Measurements from ENCODE around the gene GNB1L.
"Not testable (repeated sequence)": the region's sequence is repeated elsewhere in the genome, so short reads cannot be mapped to it uniquely, and the experiment has no call there.

The GNB1L gene

GRCh38 chr22:19792383-19792896 lies 62.2 kb downstream of the GNB1L start:
- not testable (repeated sequence) for DNase-seq

GRCh38 chr22:19791894-19792293 lies 62.8 kb downstream of the GNB1L start:
- no peak for DNase-seq

- DNase-seq, result no peak
These were observed 63.4 kb downstream of the GNB1L start for GRCh38 chr22:19791243-19791642.

- no peak for DNase-seq
These were observed 64.8 kb downstream of the GNB1L start for GRCh38 chr22:19789828-19790227.

- DNase-seq, result no peak
These were observed 65.3 kb downstream of the GNB1L start for GRCh38 chr22:19789406-19789805.

- no peak for DNase-seq
These were observed 65.9 kb downstream of the GNB1L start for GRCh38 chr22:19788661-19789225.

- DNase-seq, result no peak
These were observed 66.9 kb downstream of the GNB1L start for GRCh38 chr22:19787849-19788141.

- no peak for DNase-seq
These were observed 67.5 kb downstream of the GNB1L start for GRCh38 chr22:19786959-19787848.

- DNase-seq, result no peak
These were observed 68.4 kb downstream of the GNB1L start for GRCh38 chr22:19786264-19786585.

GRCh38 chr22:19785461-19786263 lies 69.0 kb downstream of the GNB1L start:
- no peak for DNase-seq

GRCh38 chr22:19784384-19785175 lies 70.1 kb downstream of the GNB1L start:
- DNase-seq, result no peak

- DNase-seq, result no peak
These were observed 70.9 kb downstream of the GNB1L start for GRCh38 chr22:19783586-19784383.

GRCh38 chr22:19782533-19782932 lies 72.1 kb downstream of the GNB1L start:
- no peak for DNase-seq

- no peak for DNase-seq
These were observed 74.9 kb downstream of the GNB1L start for GRCh38 chr22:19779685-19780268.

GRCh38 chr22:19779011-19779421 lies 75.7 kb downstream of the GNB1L start:
- DNase-seq, result no peak

- not testable (repeated sequence) for DNase-seq
These were observed 77.5 kb downstream of the GNB1L start for GRCh38 chr22:19777192-19777591.

GRCh38 chr22:19776433-19777031 lies 78.1 kb downstream of the GNB1L start:
- DNase-seq, result no peak

- no peak for DNase-seq
These were observed 79.0 kb downstream of the GNB1L start for GRCh38 chr22:19775496-19776325.

- no peak for DNase-seq
These were observed 80.0 kb downstream of the GNB1L start for GRCh38 chr22:19774628-19775027.

- no peak for DNase-seq
These were observed 81.1 kb downstream of the GNB1L start for GRCh38 chr22:19773470-19774040.

Measured in T-helper 1 cell (primary cell).